Duodenal mucosa (tissue), 2 donors: Measurements from ENCODE around the gene SP9.
A peak's percentile ranks its signal among the peaks of the same experiment; 100 is the strongest.

Source experiments
- H3K27ac ChIP-seq: one replicate; pipeline ENCODE4 v1.7.0; 2013; ENCODE audit warnings: low read depth, low read length
- H3K27me3 ChIP-seq, 2 donors: one replicate each; pipeline ENCODE4 v1.7.0; 2013; ENCODE audit warnings: low read length in 2 of 2, control low read depth in 1 of 2; ENCODE audit not compliant: insufficient read depth in 2 of 2, control insufficient read depth in 1 of 2
- H3K36me3 ChIP-seq, 2 donors: one replicate each; pipeline ENCODE4 v1.7.0; 2013; ENCODE audit warnings: low read length in 2 of 2, control low read depth in 1 of 2; ENCODE audit not compliant: insufficient read depth in 2 of 2, control insufficient read depth in 1 of 2
- H3K4me1 ChIP-seq, 2 donors: one replicate each; pipeline ENCODE4 v1.7.0; 2013; ENCODE audit warnings: low read length in 2 of 2, control low read depth in 1 of 2; ENCODE audit not compliant: insufficient read depth in 2 of 2, control insufficient read depth in 1 of 2
- H3K4me3 ChIP-seq, 2 donors: one replicate each; pipeline ENCODE4 v1.7.0; 2013; ENCODE audit warnings: low read length in 2 of 2, low read depth in 1 of 2
- H3K9ac ChIP-seq, 2 donors: one replicate each; pipeline ENCODE4 v1.7.0; 2013; ENCODE audit warnings: low read length in 2 of 2, low read depth in 1 of 2
- H3K9me3 ChIP-seq, 2 donors: one replicate each; pipeline ENCODE4 v1.7.0; 2013; ENCODE audit warnings: low read length in 2 of 2, control low read depth in 1 of 2; ENCODE audit not compliant: control insufficient read depth in 1 of 2

The SP9 gene

DNA sequence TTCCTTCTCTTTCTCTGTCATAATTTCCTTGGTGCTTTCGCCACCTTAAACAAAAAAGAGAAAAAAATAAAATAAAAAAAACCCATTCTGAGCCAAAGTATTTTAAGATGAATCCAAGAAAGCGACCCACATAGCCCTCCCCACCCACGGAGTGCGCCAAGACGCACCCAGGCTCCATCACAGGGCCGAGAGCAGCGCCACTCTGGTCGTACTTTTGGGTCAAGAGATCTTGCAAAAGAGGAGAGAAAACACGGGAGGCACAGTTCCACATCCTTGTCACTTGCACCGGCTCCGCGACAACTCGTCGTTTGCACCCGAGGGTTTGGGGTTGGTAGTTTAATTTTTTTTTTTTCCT lies 1.8 kb upstream of the SP9 start:
- no peak overlapping the region for H3K9ac ChIP-seq
- no peak overlapping the region for H3K4me3 ChIP-seq
- H3K4me1 ChIP-seq, result peaks cover 8 to 35% of the 10 kb centered on the region in 2 donors
- H3K27me3 ChIP-seq, result peaks cover 90 to 91% of the 10 kb centered on the region in 2 donors
- H3K36me3 ChIP-seq, result no peaks in the 10 kb centered on the region
- H3K27ac ChIP-seq, result no peak overlapping the region
- H3K9me3 ChIP-seq, result no peaks in the 10 kb centered on the region

DNA sequence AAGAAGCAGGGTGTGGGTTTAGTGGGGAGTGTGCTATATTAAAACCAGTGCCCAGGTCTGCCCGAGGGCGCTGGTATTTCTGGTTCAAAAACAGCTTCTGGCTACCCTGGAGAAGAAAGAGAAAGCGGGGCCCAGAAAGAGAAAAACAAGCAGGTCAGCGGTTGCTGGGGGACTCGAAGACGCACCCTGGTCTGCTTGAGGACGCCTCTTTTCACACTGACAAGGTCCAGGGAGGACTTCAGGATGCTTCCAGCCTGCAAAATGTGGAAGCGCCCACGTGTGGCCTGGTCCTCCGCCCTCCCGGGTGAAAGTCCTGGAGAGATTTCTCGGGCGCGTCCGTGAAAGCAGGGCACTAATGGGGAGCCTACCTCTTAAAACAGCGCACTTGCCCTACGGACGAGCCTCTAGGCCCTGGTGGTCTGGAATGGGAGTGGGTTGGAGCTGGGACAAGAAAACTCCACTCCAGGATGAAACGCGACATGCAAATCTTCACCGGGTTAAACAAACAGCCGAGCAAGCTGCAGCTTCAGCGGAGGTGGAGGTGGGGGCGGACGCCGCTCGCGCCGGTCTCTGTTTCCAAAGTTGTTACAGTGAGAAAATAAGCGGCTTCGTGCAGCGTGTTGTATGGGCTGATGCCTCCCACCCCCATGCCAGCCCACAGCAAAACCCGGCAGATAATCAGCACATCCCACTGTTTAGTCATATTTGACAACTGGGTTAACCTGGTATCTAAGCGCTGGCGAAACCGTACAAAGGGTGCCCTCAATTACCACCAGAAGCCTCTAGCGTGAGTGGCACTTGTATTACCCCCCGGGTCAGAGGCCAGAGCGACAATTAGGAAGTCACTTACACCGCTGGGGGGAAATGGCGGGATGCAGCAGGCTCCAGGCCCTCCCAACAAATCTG lies 1.1 kb upstream of the SP9 start:
- Histone ChIP-seq H3K36me3 (no peaks in the 10 kb centered on the region), H3K4me1 (peaks cover 8 to 33% of the 10 kb centered on the region in 2 donors), H3K9me3 (no peaks in the 10 kb centered on the region), H3K9ac (no peak overlapping the region), H3K27me3 (peaks cover 91 to 92% of the 10 kb centered on the region in 2 donors), H3K27ac (no peak overlapping the region), H3K4me3 (peak overlapping the region; percentile 16 to 29)

GRCh38 chr2:174334278-174334715 lies 457 bp upstream of the SP9 start:
- no peaks in the 10 kb centered on the region for H3K36me3 ChIP-seq
- H3K27me3 ChIP-seq, result peaks cover 91% of the 10 kb centered on the region in 2 donors
- no peak overlapping the region for H3K9ac ChIP-seq
- no peak overlapping the region for H3K27ac ChIP-seq
- peak overlapping the region in 1 of 2 donors; percentile 16 for H3K4me3 ChIP-seq
- H3K9me3 ChIP-seq, result no peaks in the 10 kb centered on the region
- peaks cover 8 to 31% of the 10 kb centered on the region in 2 donors for H3K4me1 ChIP-seq

- H3K9ac ChIP-seq, result no peak overlapping the region
- peak overlapping the region in 1 of 2 donors; percentile 53 for H3K4me3 ChIP-seq
- H3K27me3 ChIP-seq, result peaks cover 90 to 91% of the 10 kb centered on the region in 2 donors
- H3K36me3 ChIP-seq, result no peaks in the 10 kb centered on the region
- peaks cover 13 to 31% of the 10 kb centered on the region in 2 donors for H3K4me1 ChIP-seq
- H3K27ac ChIP-seq, result no peak overlapping the region
- H3K9me3 ChIP-seq, result no peaks in the 10 kb centered on the region
These were observed 667 bp downstream of the SP9 start for GRCh38 chr2:174335254-174335987.

GRCh38 chr2:174335988-174336500 lies 1.3 kb downstream of the SP9 start:
- H3K27me3 ChIP-seq, result peaks cover 89 to 91% of the 10 kb centered on the region in 2 donors

DNA sequence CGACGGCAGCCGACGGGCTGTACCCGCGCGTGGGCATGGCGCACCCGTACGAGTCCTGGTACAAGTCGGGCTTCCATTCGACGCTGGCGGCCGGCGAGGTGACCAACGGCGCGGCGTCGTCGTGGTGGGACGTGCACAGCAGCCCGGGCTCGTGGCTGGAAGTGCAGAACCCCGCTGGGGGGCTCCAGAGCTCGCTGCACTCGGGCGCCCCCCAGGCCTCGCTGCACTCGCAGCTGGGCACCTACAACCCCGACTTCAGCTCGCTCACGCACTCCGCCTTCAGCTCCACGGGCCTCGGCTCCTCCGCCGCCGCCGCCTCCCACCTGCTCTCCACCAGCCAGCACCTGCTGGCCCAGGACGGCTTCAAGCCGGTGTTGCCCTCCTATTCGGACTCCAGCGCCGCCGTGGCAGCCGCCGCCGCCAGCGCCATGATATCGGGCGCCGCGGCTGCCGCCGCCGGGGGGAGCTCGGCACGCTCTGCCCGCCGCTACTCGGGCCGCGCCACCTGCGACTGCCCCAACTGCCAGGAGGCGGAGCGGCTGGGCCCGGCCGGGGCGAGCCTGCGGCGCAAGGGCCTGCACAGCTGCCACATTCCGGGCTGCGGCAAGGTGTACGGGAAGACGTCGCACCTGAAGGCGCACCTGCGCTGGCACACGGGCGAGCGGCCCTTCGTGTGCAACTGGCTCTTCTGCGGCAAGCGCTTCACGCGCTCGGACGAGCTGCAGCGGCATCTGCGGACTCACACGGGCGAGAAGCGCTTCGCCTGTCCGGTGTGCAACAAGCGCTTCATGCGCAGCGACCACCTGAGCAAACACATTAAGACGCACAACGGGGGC lies 2.0 kb downstream of the SP9 start:
- Histone ChIP-seq H3K36me3 (no peaks in the 10 kb centered on the region), H3K9me3 (no peaks in the 10 kb centered on the region), H3K4me1 (peaks cover 15 to 39% of the 10 kb centered on the region in 2 donors), H3K27ac (no peak overlapping the region), H3K9ac (no peak overlapping the region), H3K27me3 (peaks cover 87 to 90% of the 10 kb centered on the region in 2 donors), H3K4me3 (peak overlapping the region; percentile 47 to 53)

More at GRCh38 chr2:174335988-174336500, 1.3 kb downstream of the SP9 start:
- Histone ChIP-seq H3K9me3 (no peaks in the 10 kb centered on the region), H3K27ac (no peak overlapping the region), H3K4me3 (peak overlapping the region; percentile 22 to 53), H3K36me3 (no peaks in the 10 kb centered on the region), H3K9ac (no peak overlapping the region), H3K4me1 (peaks cover 13 to 37% of the 10 kb centered on the region in 2 donors)

DNA sequence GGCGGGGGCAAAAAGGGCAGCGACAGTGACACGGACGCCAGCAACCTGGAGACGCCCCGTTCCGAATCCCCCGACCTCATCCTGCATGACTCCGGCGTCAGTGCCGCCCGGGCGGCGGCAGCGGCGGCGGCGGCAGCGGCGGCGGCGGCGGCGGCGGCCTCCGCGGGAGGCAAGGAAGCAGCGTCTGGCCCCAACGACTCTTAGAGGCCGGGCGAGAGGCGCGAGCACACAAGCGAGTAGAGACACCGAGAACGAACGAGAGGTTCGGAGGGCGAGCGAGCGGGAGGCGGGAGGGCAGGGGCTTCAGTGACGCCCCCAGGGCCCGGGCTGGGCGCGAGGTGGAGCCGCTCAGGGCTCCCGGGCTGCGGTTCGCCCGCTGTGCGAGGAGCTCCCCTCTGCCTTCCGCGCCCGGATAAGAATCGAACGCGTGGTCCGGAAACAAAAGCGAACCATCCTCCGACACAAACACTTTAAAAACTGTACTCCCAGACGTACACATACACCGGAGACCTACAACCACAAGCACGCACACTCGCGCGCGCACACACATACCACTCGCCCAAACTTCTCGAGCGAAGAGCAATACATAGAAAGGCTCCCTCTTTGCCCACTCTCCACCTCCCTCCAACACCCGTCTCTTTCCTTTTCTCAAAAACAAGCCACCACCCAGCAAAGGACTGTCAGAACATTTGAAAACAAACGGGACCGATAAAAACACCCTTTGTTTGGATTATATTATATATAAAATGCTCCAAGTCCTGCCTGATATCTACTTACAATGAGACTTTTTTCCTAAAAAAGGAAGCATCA lies 2.8 kb downstream of the SP9 start:
- Histone ChIP-seq H3K27ac (no peak overlapping the region), H3K4me1 (peaks cover 22 to 47% of the 10 kb centered on the region in 2 donors), H3K36me3 (no peaks in the 10 kb centered on the region), H3K4me3 (peak overlapping the region; percentile 47 to 53), H3K27me3 (peaks cover 87 to 90% of the 10 kb centered on the region in 2 donors), H3K9ac (no peak overlapping the region), H3K9me3 (no peaks in the 10 kb centered on the region)

DNA sequence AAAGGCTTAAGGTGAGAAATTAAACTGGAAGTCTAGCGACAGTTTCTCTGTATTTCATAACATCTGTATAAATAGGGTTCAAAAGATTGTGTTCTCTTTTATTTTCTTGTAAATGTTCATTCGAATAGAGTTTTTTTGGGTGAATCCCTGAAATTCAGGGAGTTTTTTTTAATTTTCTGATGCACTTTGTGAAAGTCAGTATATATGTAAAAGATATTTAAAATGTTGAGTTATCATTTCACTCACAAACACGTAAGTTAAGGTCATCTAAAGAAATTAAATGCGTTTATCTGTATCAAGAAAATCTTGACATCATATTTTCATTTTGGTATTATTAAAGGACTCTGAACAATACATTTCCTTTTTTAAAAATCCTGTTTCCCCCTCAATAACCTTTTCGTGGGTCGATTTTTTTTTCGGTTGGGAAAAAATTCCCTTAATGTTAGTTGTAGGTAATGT lies 3.4 kb downstream of the SP9 start:
- Histone ChIP-seq H3K36me3 (no peaks in the 10 kb centered on the region), H3K9me3 (no peaks in the 10 kb centered on the region), H3K4me3 (peak overlapping the region in 1 of 2 donors; percentile 24), H3K27me3 (peaks cover 87 to 90% of the 10 kb centered on the region in 2 donors), H3K27ac (no peak overlapping the region), H3K9ac (no peak overlapping the region), H3K4me1 (peaks cover 29 to 47% of the 10 kb centered on the region in 2 donors)
